HuH-7 (cell line): ENCODE results near the gene CYP8B1.
A peak's percentile ranks its signal among the peaks of the same experiment; 100 is the strongest.

Experiments
- DNase-seq: peaks from one replicate; pipeline ENCODE4 v3.0.0; 2011; ENCODE audit warnings: low spot score

The CYP8B1 gene, protein sequence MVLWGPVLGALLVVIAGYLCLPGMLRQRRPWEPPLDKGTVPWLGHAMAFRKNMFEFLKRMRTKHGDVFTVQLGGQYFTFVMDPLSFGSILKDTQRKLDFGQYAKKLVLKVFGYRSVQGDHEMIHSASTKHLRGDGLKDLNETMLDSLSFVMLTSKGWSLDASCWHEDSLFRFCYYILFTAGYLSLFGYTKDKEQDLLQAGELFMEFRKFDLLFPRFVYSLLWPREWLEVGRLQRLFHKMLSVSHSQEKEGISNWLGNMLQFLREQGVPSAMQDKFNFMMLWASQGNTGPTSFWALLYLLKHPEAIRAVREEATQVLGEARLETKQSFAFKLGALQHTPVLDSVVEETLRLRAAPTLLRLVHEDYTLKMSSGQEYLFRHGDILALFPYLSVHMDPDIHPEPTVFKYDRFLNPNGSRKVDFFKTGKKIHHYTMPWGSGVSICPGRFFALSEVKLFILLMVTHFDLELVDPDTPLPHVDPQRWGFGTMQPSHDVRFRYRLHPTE

DNA sequence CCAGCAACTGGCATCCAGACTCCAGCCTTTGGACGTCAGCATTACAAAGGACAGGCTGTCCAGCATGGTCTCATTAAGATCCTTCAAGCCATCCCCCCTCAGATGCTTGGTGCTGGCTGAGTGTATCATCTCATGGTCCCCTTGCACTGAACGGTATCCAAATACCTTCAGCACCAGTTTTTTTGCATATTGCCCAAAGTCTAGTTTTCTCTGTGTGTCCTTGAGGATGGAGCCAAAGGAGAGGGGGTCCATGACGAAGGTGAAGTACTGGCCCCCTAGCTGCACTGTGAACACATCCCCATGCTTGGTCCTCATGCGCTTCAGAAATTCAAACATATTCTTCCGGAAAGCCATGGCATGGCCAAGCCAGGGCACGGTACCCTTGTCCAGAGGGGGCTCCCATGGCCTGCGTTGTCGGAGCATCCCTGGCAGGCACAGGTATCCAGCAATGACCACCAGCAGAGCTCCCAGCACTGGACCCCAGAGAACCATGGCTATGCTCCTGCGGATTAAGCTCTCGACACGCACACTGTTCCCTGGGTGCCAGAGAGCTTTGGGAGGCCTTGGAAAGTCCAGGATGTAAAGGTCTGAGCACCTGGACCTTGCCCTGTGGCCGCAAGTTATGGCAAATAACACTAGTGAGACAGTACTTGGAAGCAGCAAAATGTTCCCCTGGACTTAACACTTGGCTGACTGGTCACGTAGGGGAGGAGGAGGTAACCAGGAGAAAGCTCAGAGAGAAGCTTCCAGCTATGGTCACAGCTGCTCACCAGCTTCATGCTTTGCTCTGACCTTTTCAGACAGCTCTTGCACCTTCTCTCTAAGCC is at the start of gene CYP8B1:
Gene CYP8B1 (minus strand): TSS at position 555 of the 827 bp plus-strand sequence. CDS start 63 bp downstream, at position 492.
- DNase-seq, result no peak

DNA sequence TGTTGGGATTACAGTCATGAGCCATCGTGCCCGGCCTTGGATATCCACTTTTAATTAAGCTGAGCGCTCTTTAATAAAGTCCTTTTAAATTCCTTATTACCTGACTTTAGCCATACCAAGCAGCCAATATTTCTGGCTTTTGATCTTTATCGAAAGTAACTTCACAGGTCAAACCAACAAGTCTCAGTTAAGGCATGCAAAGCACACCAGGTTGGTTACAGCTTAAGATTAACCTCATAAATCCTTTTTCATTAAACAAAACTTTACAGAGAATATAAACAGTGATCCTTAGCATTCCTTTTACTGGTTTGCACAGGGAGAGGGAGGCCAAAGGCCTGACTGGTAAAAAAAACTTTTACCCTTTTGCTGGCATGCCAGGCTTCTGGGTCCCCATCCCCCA is 47.9 kb upstream of the CYP8B1 start:
- DNase-seq, result no peak

DNA sequence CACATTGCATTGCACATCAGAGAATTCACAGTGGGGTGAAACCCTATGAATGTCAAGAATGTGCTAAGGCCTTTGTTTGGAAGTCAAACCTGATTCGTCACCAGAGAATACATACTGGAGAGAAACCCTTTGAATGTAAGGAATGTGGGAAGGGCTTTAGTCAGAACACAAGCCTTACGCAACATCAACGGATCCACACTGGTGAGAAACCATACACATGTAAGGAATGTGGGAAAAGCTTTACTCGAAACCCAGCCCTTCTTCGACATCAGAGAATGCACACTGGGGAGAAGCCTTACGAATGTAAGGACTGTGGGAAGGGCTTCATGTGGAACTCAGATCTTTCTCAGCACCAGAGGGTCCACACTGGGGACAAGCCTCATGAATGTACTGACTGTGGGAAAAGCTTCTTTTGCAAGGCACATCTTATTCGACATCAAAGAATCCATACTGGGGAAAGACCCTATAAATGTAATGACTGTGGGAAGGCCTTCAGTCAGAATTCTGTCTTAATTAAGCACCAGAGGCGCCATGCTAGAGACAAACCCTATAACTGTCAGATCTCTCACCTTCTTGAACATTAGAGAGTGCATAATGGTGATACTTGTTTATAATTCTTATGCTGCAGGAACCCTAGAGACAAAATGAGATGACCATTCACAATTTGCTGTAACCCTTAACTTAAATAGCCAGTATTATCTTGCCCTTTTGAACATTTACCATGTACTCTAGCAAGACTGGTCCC is 39.3 kb upstream of the CYP8B1 start:
- no peak for DNase-seq

DNA sequence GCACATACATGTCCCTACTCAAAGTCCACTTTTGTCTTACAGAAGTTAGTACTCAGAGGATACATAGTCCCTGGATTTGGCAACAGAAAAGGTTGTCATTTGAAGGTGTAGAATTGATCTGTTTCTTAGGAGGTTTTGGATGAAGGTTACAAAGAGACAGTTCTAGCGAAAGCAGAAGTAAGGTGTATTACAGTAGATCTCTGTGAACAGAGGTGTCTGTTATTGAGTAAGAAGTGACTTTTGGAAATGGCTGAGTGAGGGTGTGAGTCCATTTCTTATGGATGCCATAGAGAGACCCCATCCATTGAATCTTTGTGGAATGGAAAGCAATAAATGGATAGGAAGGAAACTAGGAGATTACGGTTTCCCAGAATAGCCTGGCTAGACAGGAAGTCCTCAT is 35.9 kb upstream of the CYP8B1 start:
- DNase-seq, result no peak

DNA sequence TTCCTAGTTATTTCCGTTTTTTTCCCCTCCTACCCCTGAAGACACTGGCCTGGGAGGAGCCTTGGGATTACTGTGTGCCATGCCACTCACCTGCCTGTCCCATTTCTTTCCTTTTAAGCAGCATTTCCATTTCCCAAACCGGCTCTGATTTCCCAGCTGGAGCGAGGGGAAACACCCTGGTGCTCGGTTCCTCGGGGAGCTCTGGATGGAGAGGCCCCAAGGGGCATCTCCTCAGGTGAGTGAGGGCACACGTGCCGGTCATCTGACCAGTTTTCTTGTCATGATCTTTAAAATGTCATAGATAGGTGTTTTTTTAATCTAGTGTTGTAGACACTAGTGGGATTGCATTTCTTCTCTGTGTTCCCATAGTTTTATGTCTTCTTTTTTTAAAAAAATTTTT is 33.0 kb upstream of the CYP8B1 start:
- no peak for DNase-seq

DNA sequence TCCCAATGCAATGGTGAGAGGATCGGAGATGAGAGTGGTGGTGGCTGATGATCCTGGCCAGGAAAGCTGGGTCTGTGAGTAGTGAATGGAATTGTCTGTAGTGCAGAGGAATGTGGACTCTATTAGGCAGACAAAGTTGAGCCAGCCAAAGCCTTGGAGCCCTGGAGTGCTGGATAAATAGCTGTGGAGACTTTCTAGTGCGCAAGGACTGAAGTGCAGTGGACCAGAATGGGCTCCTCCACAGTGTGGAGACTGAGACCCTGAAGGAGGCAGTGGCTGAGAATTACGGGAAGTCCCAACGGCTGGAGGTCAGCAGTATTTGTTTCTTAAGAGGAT is 31.1 kb upstream of the CYP8B1 start:
- DNase-seq, result no peak

DNA sequence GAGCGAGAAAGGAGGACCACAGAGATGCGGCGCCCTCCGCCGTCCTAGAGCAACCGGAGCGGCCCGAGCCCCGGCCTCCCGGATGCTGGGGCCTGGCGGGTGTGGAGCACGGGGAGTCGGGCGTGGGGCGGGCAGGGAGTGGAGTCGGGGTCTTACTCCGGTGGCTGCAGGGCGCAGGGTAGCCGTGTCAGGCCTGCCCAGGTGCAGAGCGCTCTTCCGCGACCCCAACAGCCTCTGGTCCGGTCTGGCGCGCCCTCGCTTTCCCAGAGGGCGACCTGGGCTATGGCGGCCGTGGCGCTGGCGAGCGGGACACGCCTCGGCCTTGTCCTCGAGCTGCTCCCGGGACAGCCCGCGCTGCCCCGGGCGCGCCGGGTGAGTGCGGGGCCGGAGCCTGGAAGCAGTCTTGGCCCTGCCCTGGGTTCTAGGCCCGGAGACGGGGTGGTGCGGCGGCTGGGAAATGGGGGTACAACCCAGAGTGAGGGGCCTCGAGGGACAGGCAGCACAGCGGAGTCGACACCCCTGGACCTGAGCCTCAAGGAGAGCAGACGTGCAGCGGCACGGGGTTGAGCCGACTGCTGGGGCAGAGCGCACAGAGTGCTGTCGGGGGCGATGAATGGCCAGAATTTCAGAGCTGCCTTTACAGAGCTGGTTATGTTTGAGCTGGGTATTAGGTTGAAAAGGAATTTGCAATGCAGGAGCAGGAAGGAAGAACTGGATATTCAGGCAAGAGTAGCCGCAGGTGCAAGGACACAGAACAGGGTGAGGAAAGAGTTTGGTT is 30.6 kb upstream of the CYP8B1 start, which contains the start of gene ZNF662:
Gene ZNF662 (plus strand): TSS at position 73 of the 778 bp plus-strand sequence. CDS start 1,973 bp downstream, outside the sequence.
- DNase-seq, result peak; percentile 67

DNA sequence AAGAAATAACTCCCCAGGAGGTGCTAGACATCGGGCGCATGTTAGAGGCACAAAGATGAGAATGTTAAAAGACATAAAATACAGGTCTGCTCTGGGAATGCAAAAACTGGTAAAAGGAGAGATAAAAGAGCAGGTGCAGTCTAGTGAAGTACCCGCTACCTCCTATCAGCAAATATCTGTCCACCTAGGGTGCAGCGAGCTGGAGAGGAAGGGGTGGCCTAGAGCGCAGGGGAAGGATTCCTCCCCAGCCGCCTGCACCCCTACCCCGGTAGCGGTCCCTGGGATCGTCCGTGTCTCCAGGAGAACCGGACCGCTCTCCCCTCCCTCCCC is 30.0 kb upstream of the CYP8B1 start:
- DNase-seq, result no peak

DNA sequence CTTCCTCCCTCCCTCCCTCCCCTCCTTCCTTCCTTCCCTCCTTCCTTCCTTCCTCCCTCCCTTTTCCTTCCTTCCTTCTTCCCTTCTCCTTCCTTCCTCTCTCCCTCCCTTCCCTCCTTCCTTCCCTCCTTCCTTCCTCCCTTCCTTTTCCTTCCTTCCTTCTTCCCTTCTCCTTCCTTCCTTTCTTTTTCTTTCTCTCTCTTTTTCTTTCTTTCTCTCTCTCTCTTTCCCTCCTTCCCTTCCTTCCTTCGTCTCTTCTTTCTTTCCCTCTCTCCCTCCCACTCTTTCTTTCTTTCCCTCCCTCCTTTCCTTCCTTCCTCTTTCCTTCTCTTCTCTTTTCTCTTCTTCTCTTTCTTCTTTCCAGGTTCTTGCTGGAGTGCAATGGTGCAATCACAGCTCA is 28.4 kb upstream of the CYP8B1 start:
- DNase-seq, result no peak

DNA sequence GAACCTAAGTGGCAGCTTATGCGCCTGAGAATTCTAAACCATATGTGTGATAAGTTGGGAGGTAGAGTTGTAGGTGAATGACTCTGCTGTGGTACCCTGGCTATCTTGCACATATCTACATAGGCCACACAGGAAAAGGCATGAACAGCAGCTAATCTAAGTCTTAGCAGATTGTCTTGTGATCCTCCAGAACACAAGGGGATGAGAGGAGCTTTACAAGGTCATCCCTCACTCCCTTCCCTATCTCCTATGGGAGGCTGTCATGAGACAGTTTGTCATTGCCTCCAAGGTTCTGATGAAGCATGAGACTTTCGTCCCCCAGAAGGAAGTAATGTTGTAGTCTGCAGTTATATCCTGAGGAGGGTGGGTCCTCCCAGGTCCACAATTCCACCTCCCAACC is 26.6 kb upstream of the CYP8B1 start:
- no peak for DNase-seq

DNA sequence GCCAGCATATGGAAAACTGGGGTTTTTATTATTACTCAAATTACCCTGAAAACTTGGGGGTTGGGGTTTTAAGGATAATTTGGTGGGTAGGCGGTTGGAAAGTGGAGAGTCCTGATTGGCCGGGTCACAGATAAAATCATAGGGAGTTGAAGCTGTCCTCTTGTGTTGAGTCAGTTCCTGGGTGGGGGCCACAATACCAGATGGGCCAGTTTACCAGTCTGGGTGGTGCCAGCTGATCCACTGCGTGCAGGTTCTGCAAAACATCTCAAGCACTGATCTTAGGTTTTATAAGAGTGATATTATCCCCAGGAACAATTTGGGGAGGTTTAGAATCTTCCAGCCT is 25.4 kb upstream of the CYP8B1 start:
- DNase-seq, result no peak

DNA sequence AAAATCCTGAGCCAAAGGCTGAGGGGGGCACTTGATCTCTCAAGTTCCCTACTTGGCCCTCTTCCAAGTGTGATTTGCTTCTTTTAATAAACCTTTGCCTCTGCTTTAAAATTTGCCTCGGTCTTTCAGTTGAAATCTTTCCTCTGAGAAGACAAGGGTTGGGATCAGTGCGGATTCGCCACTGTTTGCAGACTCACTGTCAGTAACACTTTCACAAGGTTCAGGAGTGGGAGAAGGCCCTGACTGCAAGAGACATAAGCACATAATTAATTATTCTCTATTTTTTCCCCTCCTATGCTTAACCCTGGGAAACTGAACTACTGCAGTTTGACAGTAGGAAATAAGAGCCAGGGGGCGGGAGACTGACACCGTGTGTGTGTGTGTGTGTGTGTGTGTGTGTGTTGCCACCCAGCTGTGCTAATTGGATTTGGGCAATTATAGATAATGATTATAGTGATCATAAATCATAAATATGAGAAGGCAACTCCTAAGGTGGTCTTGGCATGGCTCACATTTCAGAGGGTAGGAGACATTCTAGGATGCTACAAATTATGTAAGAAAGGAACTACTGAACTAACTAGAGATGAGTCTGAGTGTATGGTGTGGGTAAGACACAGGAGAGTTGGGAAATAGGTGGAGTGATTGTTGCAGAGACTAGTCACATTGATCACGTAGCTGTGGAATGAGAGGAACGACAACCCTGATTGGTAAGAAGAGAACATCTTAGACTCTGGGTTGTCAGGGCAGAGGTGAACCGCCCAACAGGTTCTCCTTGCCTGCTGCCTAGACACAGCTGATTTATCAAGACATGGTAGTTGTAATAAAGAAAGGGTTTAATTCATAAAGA is 24.8 kb upstream of the CYP8B1 start:
- no peak for DNase-seq

DNA sequence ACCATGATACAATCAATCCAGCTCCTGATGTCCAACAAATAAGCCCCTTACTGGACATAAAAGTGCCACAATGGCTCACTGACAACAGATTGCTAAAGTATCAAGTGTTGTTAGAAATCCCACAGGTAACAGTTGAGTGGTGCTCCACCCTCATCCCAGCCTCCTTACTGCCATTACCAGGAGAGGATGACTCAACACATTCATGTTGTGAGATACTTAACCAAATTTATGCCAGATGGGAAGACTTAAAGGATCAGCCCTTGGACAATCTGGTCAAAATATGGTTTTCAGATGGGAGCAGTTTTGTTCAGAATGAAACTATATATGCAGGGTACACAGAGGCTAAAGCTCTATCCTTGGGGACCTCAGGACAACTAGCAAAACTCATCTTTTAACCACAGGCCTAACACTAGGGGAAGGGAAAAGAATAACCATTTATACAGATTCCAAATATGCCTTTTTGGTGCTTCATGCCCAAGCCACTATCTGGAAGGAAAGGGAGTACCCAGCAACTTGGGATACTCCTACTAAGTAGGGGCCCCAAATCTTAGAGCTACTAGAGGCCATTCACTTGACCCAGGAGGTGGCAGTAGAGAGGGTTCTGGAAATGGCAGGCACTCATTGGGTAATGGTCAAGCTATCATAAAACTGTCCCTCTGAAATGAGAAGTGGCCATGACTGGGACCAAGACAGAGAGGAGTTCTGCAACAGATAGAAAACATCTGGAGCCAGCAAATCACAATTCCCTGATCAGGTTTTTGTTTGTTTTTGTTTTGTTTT is 23.4 kb upstream of the CYP8B1 start:
- DNase-seq, result no peak

DNA sequence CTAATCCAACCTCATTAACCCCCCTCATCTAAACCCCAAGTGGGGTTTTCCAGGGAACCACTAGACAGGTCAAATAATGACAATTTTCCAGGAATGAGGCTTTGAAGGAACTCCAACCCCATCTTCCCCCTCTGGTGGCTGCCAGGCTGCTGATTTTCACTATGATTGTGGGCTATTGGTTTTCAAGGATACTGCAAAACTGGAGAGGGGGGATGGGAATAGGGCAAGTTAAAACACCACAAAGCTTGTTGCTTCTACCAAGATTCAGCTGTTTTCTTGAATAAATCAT is 19.8 kb upstream of the CYP8B1 start:
- no peak for DNase-seq

DNA sequence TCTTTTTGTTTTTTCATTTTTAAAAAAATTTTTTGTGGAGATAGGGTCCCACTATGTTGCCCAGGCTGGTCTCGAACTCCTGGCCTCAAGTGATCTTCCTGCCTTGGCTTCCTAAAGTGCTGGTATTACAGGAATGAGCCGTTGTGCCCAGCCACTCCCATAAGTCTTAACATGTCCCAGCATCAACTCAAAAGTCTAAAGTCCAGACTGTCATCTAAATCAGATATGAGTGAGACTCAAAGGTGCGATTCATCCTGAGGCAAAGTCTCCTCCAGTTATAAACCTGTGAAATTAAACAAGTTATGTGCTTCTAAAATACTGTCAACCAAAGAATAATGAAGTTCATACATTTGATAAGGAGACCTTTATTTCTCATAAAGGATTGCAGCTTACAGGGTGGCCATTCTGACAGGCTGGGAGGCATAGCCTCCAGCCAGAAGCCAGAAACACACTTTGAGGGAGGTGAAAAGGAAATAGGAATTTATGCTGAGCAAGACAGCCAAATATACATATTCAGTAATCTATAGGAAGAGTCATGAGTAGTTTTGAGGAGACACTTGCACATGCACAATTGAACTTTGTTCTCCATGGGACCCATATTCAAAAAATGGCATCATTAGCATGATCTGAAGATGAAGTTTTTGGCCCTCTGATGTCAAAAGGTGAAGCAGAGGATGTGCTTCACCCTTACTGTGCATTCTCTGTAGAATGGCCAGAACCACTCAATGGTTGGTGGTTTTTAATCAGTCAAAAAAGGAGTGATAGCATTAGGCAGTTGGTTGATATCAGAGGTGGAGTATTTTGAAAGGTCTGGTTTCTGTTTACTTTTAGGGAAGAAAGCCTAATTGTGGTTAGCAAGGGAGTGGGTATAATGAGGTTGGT is 19.3 kb upstream of the CYP8B1 start:
- DNase-seq, result no peak

DNA sequence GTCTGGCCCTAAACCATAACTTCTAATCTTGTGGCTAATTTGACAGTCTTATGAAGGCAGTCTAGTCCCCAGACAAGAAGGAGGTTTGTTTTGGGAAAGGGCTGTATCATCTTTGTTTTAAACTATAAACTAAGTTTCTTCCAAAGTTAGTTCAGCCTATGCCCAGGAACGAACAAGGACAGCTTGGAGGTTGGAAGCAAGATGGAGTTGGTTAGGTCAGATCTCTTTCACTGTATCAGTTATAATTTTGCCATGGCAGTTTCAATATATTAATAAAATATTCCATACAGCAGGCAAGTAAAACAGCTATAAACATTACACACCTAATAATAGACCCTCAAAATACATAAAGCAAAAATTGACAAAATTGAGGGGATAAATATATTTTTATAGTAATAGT is 17.1 kb upstream of the CYP8B1 start:
- DNase-seq, result no peak

DNA sequence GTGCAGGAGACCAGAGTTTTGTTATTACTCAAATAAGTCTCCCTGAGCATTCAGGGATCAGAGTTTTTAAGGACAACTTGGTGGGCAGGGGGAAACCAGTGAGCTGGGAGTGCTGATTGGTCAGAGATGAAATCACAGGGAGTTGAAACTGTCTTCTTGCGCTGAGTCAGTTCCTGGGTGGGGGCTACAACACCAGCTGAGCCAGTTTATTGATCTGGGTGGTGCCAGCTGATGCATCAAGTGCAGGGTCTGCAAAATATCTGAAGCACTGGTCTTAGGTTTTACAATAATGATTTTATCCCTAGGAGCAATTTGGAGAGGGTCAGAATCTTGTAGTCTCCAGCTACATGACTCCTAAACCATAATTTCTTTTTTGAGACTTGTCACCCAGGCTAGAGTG is 16.5 kb upstream of the CYP8B1 start:
- no peak for DNase-seq

DNA sequence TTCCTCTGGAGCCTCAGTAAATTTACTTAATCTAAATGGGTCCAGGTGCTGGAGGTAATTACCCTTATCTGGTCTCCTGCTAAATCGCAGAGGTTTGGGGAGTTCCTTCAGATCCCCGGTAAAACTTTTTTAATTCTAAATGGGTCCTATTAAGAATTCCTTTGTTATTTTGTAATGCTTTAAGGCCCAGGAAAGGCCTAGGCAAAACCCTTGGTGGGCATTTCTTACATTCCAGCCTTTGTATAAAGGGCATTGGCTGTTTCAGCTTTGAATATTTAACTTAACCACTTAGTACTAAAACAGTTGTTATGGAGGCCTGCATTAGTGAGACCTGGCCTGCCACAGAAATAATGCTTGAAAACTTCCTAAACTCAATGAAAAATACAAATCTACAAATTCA is 15.4 kb upstream of the CYP8B1 start:
- no peak for DNase-seq

DNA sequence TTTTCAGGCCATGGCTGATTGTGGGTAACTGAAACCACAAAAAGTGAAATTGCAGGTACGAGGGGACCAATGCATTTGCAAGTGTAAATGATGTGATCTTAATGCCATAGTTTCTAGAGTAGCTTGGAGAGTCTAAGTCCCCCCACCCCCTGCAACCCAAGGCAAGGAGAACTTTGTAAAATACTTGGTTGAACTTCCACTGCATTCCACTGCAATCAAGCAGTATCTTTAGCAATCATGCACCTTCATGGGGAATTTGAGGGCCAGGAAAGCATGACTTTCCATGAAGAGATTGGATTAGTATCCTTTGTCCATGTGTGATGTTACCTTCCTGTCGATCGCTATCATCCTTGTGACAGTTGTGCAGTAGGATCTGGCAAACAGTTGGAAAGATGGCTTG is 11.4 kb upstream of the CYP8B1 start:
- no peak for DNase-seq
